ENCODE measurements around the gene MEGF8. TPM values are rescaled to one million over a fixed set of nuclear protein-coding genes. Genes with fewer than 3 reads are reported as not detected.

MEGF8 gene
- total RNA-seq, 2 experiments from 2014 or later, result 8.5 to 9.3 TPM

- Mint-ChIP-seq H3K9me3 (no peaks in the 10 kb centered on the region), H3K4me1 (peaks cover 13% of the 10 kb centered on the region), H3K4me3 (no peak overlapping the region), H3K36me3 (no peaks in the 10 kb centered on the region), H3K27me3 (peaks cover 19% of the 10 kb centered on the region), H3K27ac (no peak overlapping the region)
- DNase-seq (no peak), ATAC-seq (ENCODE audit: low read depth) (no peak)
- POLR2A ChIA-PET, result no interaction called here
These were observed 66.7 kb downstream of the MEGF8 start for GRCh38 chr19:42392165-42392564.

GRCh38 chr19:42394751-42395150 lies 69.3 kb downstream of the MEGF8 start:
- H3K27ac Mint-ChIP-seq, result no peak overlapping the region
- H3K4me3 Mint-ChIP-seq, result no peak overlapping the region
- ATAC-seq (ENCODE audit: low read depth) (no peak), DNase-seq (no peak)
- no peaks in the 10 kb centered on the region for H3K9me3 Mint-ChIP-seq
- peaks cover 14% of the 10 kb centered on the region for H3K27me3 Mint-ChIP-seq
- POLR2A ChIA-PET, result no interaction called here
- peaks cover 4% of the 10 kb centered on the region for H3K36me3 Mint-ChIP-seq
- H3K4me1 Mint-ChIP-seq, result peaks cover 23% of the 10 kb centered on the region

GRCh38 chr19:42396381-42397262 lies 71.2 kb downstream of the MEGF8 start:
- H3K27me3 Mint-ChIP-seq, result peaks cover 2% of the 10 kb centered on the region
- no peaks in the 10 kb centered on the region for H3K9me3 Mint-ChIP-seq
- peaks cover 7% of the 10 kb centered on the region for H3K36me3 Mint-ChIP-seq
- ATAC-seq (ENCODE audit: low read depth) (peak; percentile 96), DNase-seq (peak; percentile 98)
- peak overlapping the region; percentile 98 for H3K4me3 Mint-ChIP-seq
- POLR2A ChIA-PET, result interaction anchor here (0.9 to 1.5 kb wide), 3 partner anchors 10 to 44 kb away, joined by 3 to 6 read pairs (median 4); no protein-coding TSS in a partner anchor
- H3K4me1 Mint-ChIP-seq, result peaks cover 29% of the 10 kb centered on the region
- peak overlapping the region; percentile 92 for H3K27ac Mint-ChIP-seq

- Mint-ChIP-seq H3K4me3 (peak overlapping the region; percentile 98), H3K27me3 (peaks cover 2% of the 10 kb centered on the region), H3K9me3 (no peaks in the 10 kb centered on the region), H3K36me3 (peaks cover 10% of the 10 kb centered on the region), H3K4me1 (peaks cover 33% of the 10 kb centered on the region), H3K27ac (peak overlapping the region; percentile 92)
- no peak for ATAC-seq (ENCODE audit: low read depth)
- DNase-seq, result no peak
- POLR2A ChIA-PET, result interaction anchor here (0.5 to 1.5 kb wide), 3 partner anchors 9 to 584 kb away, joined by 3 to 6 read pairs (median 4); no protein-coding TSS in a partner anchor
These were observed 72.1 kb downstream of the MEGF8 start for GRCh38 chr19:42397263-42398166.

- POLR2A ChIA-PET, result interaction anchor here (1.9 kb wide), 1 partner anchor 23 kb away, joined by 7 read pairs; no protein-coding TSS in a partner anchor
- ATAC-seq (ENCODE audit: low read depth) (no peak), DNase-seq (no peak)
- peaks cover 13% of the 10 kb centered on the region for H3K36me3 Mint-ChIP-seq
- H3K9me3 Mint-ChIP-seq, result no peaks in the 10 kb centered on the region
- H3K4me3 Mint-ChIP-seq, result no peak overlapping the region
- peaks cover 2% of the 10 kb centered on the region for H3K27me3 Mint-ChIP-seq
- peaks cover 31% of the 10 kb centered on the region for H3K4me1 Mint-ChIP-seq
- no peak overlapping the region for H3K27ac Mint-ChIP-seq
These were observed 75.0 kb downstream of the MEGF8 start for GRCh38 chr19:42400404-42400803.

- peak overlapping the region; percentile 82 for H3K4me3 Mint-ChIP-seq
- POLR2A ChIA-PET, result interaction anchor here (0.6 to 1.9 kb wide), 3 partner anchors 22 to 1258 kb away, joined by 3 to 7 read pairs (median 5); no protein-coding TSS in a partner anchor
- H3K27ac Mint-ChIP-seq, result peak overlapping the region; percentile 78
- ATAC-seq (ENCODE audit: low read depth), result peak; percentile 65
- peaks cover 15% of the 10 kb centered on the region for H3K36me3 Mint-ChIP-seq
- H3K27me3 Mint-ChIP-seq, result peaks cover 2% of the 10 kb centered on the region
- H3K4me1 Mint-ChIP-seq, result peaks cover 23% of the 10 kb centered on the region
- peak; percentile 79 for DNase-seq
- H3K9me3 Mint-ChIP-seq, result no peaks in the 10 kb centered on the region
These were observed 76.2 kb downstream of the MEGF8 start for GRCh38 chr19:42401365-42402303.

- H3K4me3 Mint-ChIP-seq, result peak overlapping the region; percentile 82
These were observed 77.1 kb downstream of the MEGF8 start for GRCh38 chr19:42402376-42403116.

GRCh38 chr19:42403586-42403985 lies 78.2 kb downstream of the MEGF8 start:
- Mint-ChIP-seq H3K27ac (no peak overlapping the region), H3K27me3 (no peaks in the 10 kb centered on the region), H3K4me3 (no peak overlapping the region), H3K9me3 (no peaks in the 10 kb centered on the region), H3K36me3 (peaks cover 14% of the 10 kb centered on the region), H3K4me1 (peaks cover 13% of the 10 kb centered on the region)
- no peak for DNase-seq
- ATAC-seq (ENCODE audit: low read depth), result no peak
- POLR2A ChIA-PET, result no interaction called here

More at GRCh38 chr19:42402376-42403116, 77.1 kb downstream of the MEGF8 start:
- Mint-ChIP-seq H3K36me3 (peaks cover 17% of the 10 kb centered on the region), H3K9me3 (no peaks in the 10 kb centered on the region), H3K27me3 (no peaks in the 10 kb centered on the region), H3K4me1 (peaks cover 18% of the 10 kb centered on the region), H3K27ac (peak overlapping the region; percentile 70)
- POLR2A ChIA-PET, result interaction anchor here (0.6 to 1.9 kb wide), 3 partner anchors 21 to 1257 kb away, joined by 3 to 7 read pairs (median 5); no protein-coding TSS in a partner anchor
- ATAC-seq (ENCODE audit: low read depth) (no peak), DNase-seq (no peak)

- Mint-ChIP-seq H3K4me3 (no peak overlapping the region), H3K27me3 (no peaks in the 10 kb centered on the region), H3K36me3 (peaks cover 10% of the 10 kb centered on the region), H3K9me3 (no peaks in the 10 kb centered on the region), H3K4me1 (peaks cover 7% of the 10 kb centered on the region), H3K27ac (no peak overlapping the region)
- ATAC-seq (ENCODE audit: low read depth) (no peak), DNase-seq (no peak)
- POLR2A ChIA-PET, result no interaction called here
These were observed 80.7 kb downstream of the MEGF8 start for GRCh38 chr19:42406111-42406510.

GRCh38 chr19:42407085-42407815 lies 81.8 kb downstream of the MEGF8 start:
- H3K4me3 Mint-ChIP-seq, result no peak overlapping the region
- peaks cover 7% of the 10 kb centered on the region for H3K36me3 Mint-ChIP-seq
- H3K4me1 Mint-ChIP-seq, result peaks cover 2% of the 10 kb centered on the region
- ATAC-seq (ENCODE audit: low read depth) (no peak), DNase-seq (no peak)
- POLR2A ChIA-PET, result interaction anchor here (1.0 kb wide), 1 partner anchor 10 kb away, joined by 3 read pairs; no protein-coding TSS in a partner anchor
- H3K9me3 Mint-ChIP-seq, result no peaks in the 10 kb centered on the region
- H3K27ac Mint-ChIP-seq, result no peak overlapping the region
- no peaks in the 10 kb centered on the region for H3K27me3 Mint-ChIP-seq

- Mint-ChIP-seq H3K4me3 (no peak overlapping the region), H3K27me3 (no peaks in the 10 kb centered on the region), H3K27ac (no peak overlapping the region), H3K4me1 (peaks cover 2% of the 10 kb centered on the region), H3K36me3 (peaks cover 7% of the 10 kb centered on the region), H3K9me3 (no peaks in the 10 kb centered on the region)
- no peak for DNase-seq
- ATAC-seq (ENCODE audit: low read depth), result no peak
- POLR2A ChIA-PET, result no interaction called here
These were observed 82.4 kb downstream of the MEGF8 start for GRCh38 chr19:42407816-42408175.
